Gastrocnemius medialis (tissue), 4 donors: ENCODE results near the gene PNMA8C. TPM values are rescaled to one million over a fixed set of nuclear protein-coding genes. Genes with fewer than 3 reads are reported as not detected.

ENCODE experiments used
- ATAC-seq, 2 donors: fragments of 150-250 bp; one replicate each; pipeline ENCODE4 v1.9.1; 2016
- DNase-seq, 2 donors: peaks; one replicate each; pipeline ENCODE4 v3.0.0-alpha.2; 2019
- H3K27ac ChIP-seq, 4 donors: fragments of 200-600 bp; sonication (generic); 1 replicate in 1 of 4; 2 replicates in 3 of 4; pipeline ENCODE4 v1.5.1; 2016 to 2018; ENCODE audit warnings: mild to moderate bottlenecking in 2 of 4, moderate library complexity in 1 of 4
- H3K27me3 ChIP-seq, 3 donors: fragments of 200-600 bp; sonication (generic) in 2 of 3; 1 replicate in 1 of 3; 2 replicates in 2 of 3; pipeline versions ENCODE4 v1.5.1 to v1.6.0; 2016 to 2019; ENCODE audit warnings: mild to moderate bottlenecking in 1 of 3, moderate library complexity in 1 of 3
- H3K36me3 ChIP-seq, 2 donors: fragments of 200-600 bp; sonication (generic) in 1 of 2; one replicate each; pipeline ENCODE4 v1.5.1; 2017 to 2018
- H3K4me1 ChIP-seq, 2 donors: fragments of 200-600 bp; sonication (generic) in 1 of 2; one replicate each; pipeline ENCODE4 v1.5.1; 2016 to 2017; ENCODE audit warnings: mild to moderate bottlenecking in 2 of 2
- H3K4me3 ChIP-seq, 4 donors: fragments of 200-600 bp; sonication (generic) in 3 of 4; 1 replicate in 1 of 4; 2 replicates in 3 of 4; pipeline ENCODE4 v1.5.1; 2016 to 2019; ENCODE audit warnings: mild to moderate bottlenecking in 2 of 4
- H3K9me3 ChIP-seq, 3 donors: fragments of 200-600 bp; sonication (generic) in 2 of 3; 1 replicate in 1 of 3; 2 replicates in 2 of 3; pipeline ENCODE4 v1.5.1; 2016 to 2019
- POLR2A ChIP-seq, 2 donors: fragments of 450-650 bp; IDR thresholded peaks; one replicate each; pipeline ENCODE4 v1.6.1; 2017; ENCODE audit warnings: antibody characterized with exemption in 2 of 2, mild to moderate bottlenecking in 2 of 2, moderate library complexity in 2 of 2
- in situ Hi-C, 4 donors: fragments of 200-750 bp; cut with MboI; loops; one replicate each; pipeline versions ENCODE4 v1.15.0 to v1.8.0; 2017; ENCODE audit warnings: low sequenced_read_pairs in 4 of 4
- intact Hi-C: fragments of 100-400 bp; cut with DNase I; formaldehyde crosslinking; loops from one replicate; pipeline ENCODE4 v1.15.1; 2023; ENCODE audit warnings: low total_unique reads
- total RNA-seq, 4 donors: library from RNA; depleted of rRNA; stranded (reverse); fragments of >200 nt; gene quantifications; one replicate each; pipeline versions ENCODE4 v1.1.0 to v1.2.3, GENCODE V29; 2016
- TF ChIP-seq, protein P1 (sequence below), 5 experiments: fragments of 450-650 bp in 3 of 5; fragments of 200-600 bp in 2 of 5; sonication (generic) in 2 of 5; IDR thresholded peaks in 4 of 5; conservative IDR thresholded peaks in 1 of 5; 1 replicate in 4 of 5; 2 replicates in 1 of 5; pipeline ENCODE4 v1.5.1; 2016 to 2019; ENCODE audit warnings: antibody characterized with exemption in 5 of 5, mild to moderate bottlenecking in 3 of 5, moderate library complexity in 3 of 5

Gene PNMA8C
- total RNA-seq, 4 donors from 2014 or later = not detected

DNA sequence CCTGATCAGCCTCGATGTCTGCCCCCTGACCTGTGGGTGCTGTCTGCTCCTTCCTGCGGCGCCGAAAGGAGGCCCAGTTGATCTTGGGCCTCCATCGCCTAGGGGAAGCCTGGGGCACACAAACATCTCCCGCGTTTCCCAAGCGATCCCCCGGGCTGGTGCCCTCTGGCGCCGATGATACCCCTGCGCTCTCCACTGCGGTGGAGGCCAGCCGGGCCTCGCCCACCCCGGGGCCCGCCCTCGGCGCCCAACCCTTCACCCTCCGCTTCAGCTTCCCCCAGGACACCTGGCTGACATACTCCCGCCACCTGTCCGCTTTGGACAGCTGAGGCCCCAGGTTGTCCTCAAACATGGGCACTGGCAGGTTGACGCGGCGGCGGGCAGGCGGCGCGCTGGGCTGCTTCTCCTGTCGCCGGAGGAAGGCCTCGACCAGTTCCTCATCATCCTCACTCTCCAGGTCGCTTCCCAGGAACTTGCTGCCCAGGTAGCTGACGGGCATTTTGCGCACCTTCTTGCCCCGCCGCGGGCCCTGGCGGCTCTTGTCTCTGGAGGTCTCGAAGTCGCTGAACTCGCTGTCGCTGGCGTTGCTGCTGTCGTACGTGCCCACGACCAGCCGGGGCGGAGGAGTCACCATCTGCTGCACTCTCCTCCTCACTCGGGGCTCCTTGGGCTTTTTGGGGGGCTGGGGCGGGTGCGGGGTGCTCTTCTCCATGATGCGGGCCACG, 16.6 kb downstream of the PNMA8C start:
- Histone ChIP-seq H3K4me1 (peaks cover 0 to 8% of the 10 kb centered on the region in 2 donors), H3K27ac (no peak overlapping the region), H3K27me3 (peaks cover 65 to 78% (median 73%) of the 10 kb centered on the region in 3 donors), H3K36me3 (no peaks in the 10 kb centered on the region), H3K9me3 (no peaks in the 10 kb centered on the region), H3K4me3 (peak overlapping the region; percentile 38 to 51 (median 46))
- intact Hi-C loops (no loop called here), in situ Hi-C loops (no loop called here)
- ATAC-seq (no peak), DNase-seq (no peak)
- no peak for TF ChIP-seq POLR2A (IDR thresholded peaks at IDR 0.05)
- TF ChIP-seq, protein P1, sequence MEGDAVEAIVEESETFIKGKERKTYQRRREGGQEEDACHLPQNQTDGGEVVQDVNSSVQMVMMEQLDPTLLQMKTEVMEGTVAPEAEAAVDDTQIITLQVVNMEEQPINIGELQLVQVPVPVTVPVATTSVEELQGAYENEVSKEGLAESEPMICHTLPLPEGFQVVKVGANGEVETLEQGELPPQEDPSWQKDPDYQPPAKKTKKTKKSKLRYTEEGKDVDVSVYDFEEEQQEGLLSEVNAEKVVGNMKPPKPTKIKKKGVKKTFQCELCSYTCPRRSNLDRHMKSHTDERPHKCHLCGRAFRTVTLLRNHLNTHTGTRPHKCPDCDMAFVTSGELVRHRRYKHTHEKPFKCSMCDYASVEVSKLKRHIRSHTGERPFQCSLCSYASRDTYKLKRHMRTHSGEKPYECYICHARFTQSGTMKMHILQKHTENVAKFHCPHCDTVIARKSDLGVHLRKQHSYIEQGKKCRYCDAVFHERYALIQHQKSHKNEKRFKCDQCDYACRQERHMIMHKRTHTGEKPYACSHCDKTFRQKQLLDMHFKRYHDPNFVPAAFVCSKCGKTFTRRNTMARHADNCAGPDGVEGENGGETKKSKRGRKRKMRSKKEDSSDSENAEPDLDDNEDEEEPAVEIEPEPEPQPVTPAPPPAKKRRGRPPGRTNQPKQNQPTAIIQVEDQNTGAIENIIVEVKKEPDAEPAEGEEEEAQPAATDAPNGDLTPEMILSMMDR (IDR thresholded peaks at IDR 0.05 in 4 of 5, conservative IDR thresholded peaks at IDR 0.05 in 1 of 5) = no peak

DNA sequence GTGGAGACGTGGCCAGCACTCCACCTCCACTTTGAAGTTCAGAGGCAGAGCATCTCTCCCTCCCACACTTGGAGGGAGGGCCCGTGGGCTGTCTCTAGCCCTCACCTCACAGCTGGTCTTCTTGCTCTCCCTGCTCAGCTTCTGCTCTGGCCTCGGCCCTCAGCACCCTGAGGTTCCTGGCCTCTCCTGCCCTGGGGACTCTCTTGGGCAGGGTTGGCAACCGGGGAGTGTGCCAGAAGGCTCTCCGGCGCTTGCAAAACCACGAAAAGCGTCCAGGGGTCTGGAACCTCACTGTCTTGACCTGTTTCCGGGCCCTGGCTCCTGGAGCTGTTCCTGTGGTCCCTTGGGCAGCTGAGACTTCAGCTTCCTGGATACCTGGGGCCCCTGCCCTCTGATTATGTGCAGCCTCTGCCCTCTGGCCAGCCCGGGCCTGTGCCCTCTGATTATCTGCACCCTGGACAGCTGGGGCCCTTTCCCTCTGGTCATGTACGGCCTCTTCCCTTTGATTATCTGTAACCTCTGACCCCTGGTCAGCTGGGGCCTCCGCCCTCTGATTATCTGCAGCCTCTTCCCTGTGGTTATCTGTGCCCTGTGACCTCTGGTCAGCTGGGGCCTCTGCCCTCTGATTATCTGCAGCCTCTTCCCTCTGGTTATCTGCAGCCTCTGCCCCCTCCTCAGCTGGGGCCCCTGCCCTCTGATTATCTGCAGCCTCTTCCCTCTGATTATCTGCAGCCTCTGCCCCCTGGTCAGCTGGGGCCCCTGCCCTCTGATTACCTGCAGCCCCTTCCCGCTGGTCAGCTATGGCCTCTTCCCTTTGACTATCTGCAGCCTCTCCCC, 17.4 kb downstream of the PNMA8C start:
- in situ Hi-C loops (no loop called here), intact Hi-C loops (no loop called here)
- ATAC-seq (no peak), DNase-seq (no peak)
- Histone ChIP-seq H3K9me3 (no peaks in the 10 kb centered on the region), H3K4me1 (peaks cover 0 to 8% of the 10 kb centered on the region in 2 donors), H3K4me3 (peak overlapping the region in 3 of 4 donors; percentile 38 to 51 (median 47)), H3K27me3 (peaks cover 64 to 77% (median 73%) of the 10 kb centered on the region in 3 donors), H3K36me3 (no peaks in the 10 kb centered on the region), H3K27ac (no peak overlapping the region)
- TF ChIP-seq, protein P1 (IDR thresholded peaks at IDR 0.05 in 4 of 5, conservative IDR thresholded peaks at IDR 0.05 in 1 of 5) = no peak
- no peak for TF ChIP-seq POLR2A (IDR thresholded peaks at IDR 0.05)

DNA sequence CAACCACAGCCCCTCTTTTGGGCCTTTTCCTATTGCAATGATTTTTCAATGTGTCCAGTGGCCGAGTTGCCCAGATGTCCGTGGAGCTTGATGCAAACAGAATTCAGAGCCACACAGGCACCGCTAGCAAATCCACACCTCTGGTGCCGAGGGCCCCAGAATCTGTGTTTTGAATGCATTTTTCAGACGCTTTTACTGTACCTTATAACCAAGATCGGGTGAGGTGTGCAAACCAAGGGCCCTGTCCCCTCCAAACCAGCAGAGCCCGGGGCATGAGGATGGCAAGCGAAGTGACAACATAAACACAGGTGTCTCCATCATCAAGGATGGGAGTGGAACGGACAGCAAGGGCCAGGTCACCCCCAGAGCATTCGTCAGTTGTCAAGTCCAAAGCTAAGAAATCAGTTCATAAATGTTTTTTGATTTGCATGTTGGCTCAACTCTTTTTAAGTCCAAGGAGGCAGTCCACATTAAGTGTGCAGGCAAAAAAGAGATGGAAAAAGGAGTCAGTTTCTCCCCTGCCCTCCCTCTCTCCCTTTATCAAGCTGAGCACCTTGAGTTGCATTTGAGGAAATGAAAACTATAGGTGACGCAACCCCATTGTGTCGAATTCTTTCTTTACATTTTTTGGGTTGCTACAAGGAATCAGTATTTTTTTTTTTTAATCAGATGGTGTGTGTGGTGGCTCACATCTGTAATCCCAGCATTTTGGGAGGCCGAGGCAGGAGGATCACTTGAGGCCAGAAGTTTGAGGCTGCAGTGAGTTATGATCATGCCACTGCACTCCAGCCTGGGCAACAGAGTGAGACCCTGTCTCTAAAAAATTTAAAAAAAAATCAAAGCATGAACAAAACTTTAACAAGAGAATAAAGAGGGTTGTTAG, 18.3 kb downstream of the PNMA8C start:
- H3K27ac ChIP-seq = no peak overlapping the region
- peaks cover 62 to 77% (median 72%) of the 10 kb centered on the region in 3 donors for H3K27me3 ChIP-seq
- H3K4me1 ChIP-seq = peaks cover 0 to 8% of the 10 kb centered on the region in 2 donors
- H3K36me3 ChIP-seq = no peaks in the 10 kb centered on the region
- H3K9me3 ChIP-seq = no peaks in the 10 kb centered on the region
- no peak overlapping the region for H3K4me3 ChIP-seq
- intact Hi-C loops = no loop called here
- ATAC-seq (no peak), DNase-seq (no peak)
- TF ChIP-seq, protein P1 (IDR thresholded peaks at IDR 0.05 in 4 of 5, conservative IDR thresholded peaks at IDR 0.05 in 1 of 5) = no peak
- no peak for TF ChIP-seq POLR2A (IDR thresholded peaks at IDR 0.05)
- in situ Hi-C loops = no loop called here

DNA sequence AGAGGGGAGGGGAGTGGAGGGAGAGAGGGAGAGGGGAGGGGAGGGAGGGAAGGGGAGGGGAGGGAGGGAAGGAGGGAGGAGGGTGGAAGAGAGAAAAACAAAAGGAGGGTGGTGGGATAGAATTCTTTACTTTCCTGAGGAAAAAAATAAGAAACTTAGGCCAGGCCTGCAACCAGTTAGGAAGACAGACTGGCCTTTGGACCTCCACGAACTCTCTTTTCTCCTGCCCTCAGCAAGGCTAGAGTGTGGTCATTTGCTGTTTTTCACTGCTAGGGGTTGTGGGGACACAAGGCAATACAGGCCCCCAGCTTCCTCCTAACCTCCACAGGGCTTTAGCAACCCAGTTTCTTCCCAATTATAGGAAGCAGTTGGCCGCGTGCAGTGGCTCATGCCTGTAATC, 19.5 kb downstream of the PNMA8C start:
- no peak for DNase-seq
- TF ChIP-seq POLR2A (IDR thresholded peaks at IDR 0.05) = no peak
- TF ChIP-seq, protein P1 (IDR thresholded peaks at IDR 0.05 in 4 of 5, conservative IDR thresholded peaks at IDR 0.05 in 1 of 5) = no peak
- Histone ChIP-seq H3K36me3 (no peaks in the 10 kb centered on the region), H3K9me3 (no peaks in the 10 kb centered on the region), H3K27ac (no peak overlapping the region), H3K27me3 (peaks cover 60 to 77% (median 72%) of the 10 kb centered on the region in 3 donors), H3K4me1 (peaks cover 0 to 8% of the 10 kb centered on the region in 2 donors), H3K4me3 (no peak overlapping the region)
- in situ Hi-C loops = loop anchor here in 2 of 4 donors (10.0 kb wide), 2 partner anchors 76 to 106 kb away; no protein-coding TSS in a partner anchor
- ATAC-seq = no peak
- intact Hi-C loops = no loop called here
